ENCODE results near the gene NFYC. TPM values are rescaled to one million over a fixed set of nuclear protein-coding genes. Genes with fewer than 3 reads are reported as not detected.

The NFYC gene
- total and polyA plus RNA-seq, 2 donors: 34.0 to 39.1 TPM

GRCh38 chr1:40708750-40709099 is 17.2 kb downstream of the NFYC start:
- Histone ChIP-seq H3K27ac (ENCODE audit: low read depth in 1 of 2, low read length in 1 of 2) (peak overlapping the region; percentile 87 to 89), H3K36me3 (ENCODE audit: control insufficient read depth in 2 of 2, insufficient read depth in 2 of 2, low read length in 1 of 2) (peaks cover 0 to 8% of the 10 kb centered on the region in 2 donors), H3K4me3 (ENCODE audit: low read length in 2 of 2) (peak overlapping the region; percentile 61 to 64), H3K9me3 (ENCODE audit: control insufficient read depth in 2 of 2, insufficient read depth in 1 of 2, low read length in 1 of 2) (no peaks in the 10 kb centered on the region), H3K4me1 (ENCODE audit: control insufficient read depth in 2 of 2, insufficient read depth in 2 of 2, low read length in 2 of 2) (peaks cover 13 to 22% of the 10 kb centered on the region in 2 donors), H3K27me3 (ENCODE audit: control insufficient read depth in 2 of 2, insufficient read depth in 1 of 2, low read length in 1 of 2) (no peaks in the 10 kb centered on the region)
- 5% methylated on average over 3 of the region's 3 CpGs for WGBS
- no peak for DNase-seq (ENCODE audit: low read depth in 6 of 9, low spot score in 9 of 9)

- DNase-seq (ENCODE audit: low read depth in 6 of 9, low spot score in 9 of 9): peak; percentile 80 to 98 (median 92)
- Histone ChIP-seq H3K4me1 (ENCODE audit: control insufficient read depth in 2 of 2, insufficient read depth in 2 of 2, low read length in 2 of 2) (peaks cover 13 to 22% of the 10 kb centered on the region in 2 donors), H3K9me3 (ENCODE audit: control insufficient read depth in 2 of 2, insufficient read depth in 1 of 2, low read length in 1 of 2) (no peaks in the 10 kb centered on the region), H3K27ac (ENCODE audit: low read depth in 1 of 2, low read length in 1 of 2) (peak overlapping the region; percentile 87 to 89), H3K4me3 (ENCODE audit: low read length in 2 of 2) (peak overlapping the region; percentile 61 to 64), H3K36me3 (ENCODE audit: control insufficient read depth in 2 of 2, insufficient read depth in 2 of 2, low read length in 1 of 2) (peaks cover 0 to 13% of the 10 kb centered on the region in 2 donors), H3K27me3 (ENCODE audit: control insufficient read depth in 2 of 2, insufficient read depth in 1 of 2, low read length in 1 of 2) (no peaks in the 10 kb centered on the region)
- WGBS: 2% methylated on average over 10 of the region's 10 CpGs
Measured at GRCh38 chr1:40709100-40709801, 17.7 kb downstream of the NFYC start.

- DNase-seq (ENCODE audit: low read depth in 6 of 9, low spot score in 9 of 9): no peak
- H3K4me1 ChIP-seq (ENCODE audit: control insufficient read depth in 2 of 2, insufficient read depth in 2 of 2, low read length in 2 of 2): peaks cover 13 to 22% of the 10 kb centered on the region in 2 donors
- no peaks in the 10 kb centered on the region for H3K9me3 ChIP-seq (ENCODE audit: control insufficient read depth in 2 of 2, insufficient read depth in 1 of 2, low read length in 1 of 2)
- peaks cover 0 to 13% of the 10 kb centered on the region in 2 donors for H3K36me3 ChIP-seq (ENCODE audit: control insufficient read depth in 2 of 2, insufficient read depth in 2 of 2, low read length in 1 of 2)
- peak overlapping the region in 1 of 2 donors; percentile 89 for H3K27ac ChIP-seq (ENCODE audit: low read depth in 1 of 2, low read length in 1 of 2)
- H3K4me3 ChIP-seq (ENCODE audit: low read length in 2 of 2): peak overlapping the region; percentile 61 to 64
- WGBS: 36% methylated on average over 3 of the region's 3 CpGs
- H3K27me3 ChIP-seq (ENCODE audit: control insufficient read depth in 2 of 2, insufficient read depth in 1 of 2, low read length in 1 of 2): no peaks in the 10 kb centered on the region
Measured at GRCh38 chr1:40709802-40710278, 18.3 kb downstream of the NFYC start.

DNA sequence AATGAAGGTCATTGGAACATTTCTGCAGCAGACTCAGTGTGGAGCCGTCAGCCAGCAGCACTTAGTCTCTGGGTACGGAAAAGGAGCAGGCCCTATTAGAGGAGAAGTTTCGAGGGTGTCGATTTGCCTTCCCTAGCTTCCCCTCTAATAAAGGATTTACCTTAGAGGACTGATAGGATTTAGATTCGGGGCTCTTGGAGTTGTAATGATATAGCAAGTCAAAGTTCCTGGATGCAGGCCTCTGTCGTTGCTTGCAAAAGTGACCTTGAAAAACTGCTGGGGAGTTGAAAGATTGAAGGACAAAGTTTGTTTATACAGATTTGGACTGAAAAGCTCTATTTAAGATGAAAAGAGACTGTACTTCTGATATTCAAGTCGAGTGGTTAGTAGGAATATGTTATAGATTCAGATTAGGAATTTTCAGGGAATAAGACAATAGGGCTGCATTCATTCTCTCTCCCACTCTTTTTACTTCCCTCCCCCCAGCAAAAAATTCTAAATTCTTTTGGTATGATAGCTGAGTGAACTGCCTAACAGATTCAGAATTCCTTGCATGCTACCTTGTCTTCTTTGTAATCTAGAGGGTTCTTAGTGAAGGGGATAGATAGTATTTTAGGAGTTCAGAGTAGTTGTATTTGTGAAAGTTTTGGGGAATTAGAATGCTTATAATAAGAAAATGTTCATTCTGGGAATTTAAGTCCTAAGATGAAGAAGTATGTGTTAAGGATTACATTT is 19.2 kb downstream of the NFYC start:
- H3K4me1 ChIP-seq (ENCODE audit: control insufficient read depth in 2 of 2, insufficient read depth in 2 of 2, low read length in 2 of 2): peaks cover 13 to 22% of the 10 kb centered on the region in 2 donors
- no peaks in the 10 kb centered on the region for H3K9me3 ChIP-seq (ENCODE audit: control insufficient read depth in 2 of 2, insufficient read depth in 1 of 2, low read length in 1 of 2)
- peaks cover 0 to 13% of the 10 kb centered on the region in 2 donors for H3K36me3 ChIP-seq (ENCODE audit: control insufficient read depth in 2 of 2, insufficient read depth in 2 of 2, low read length in 1 of 2)
- H3K4me3 ChIP-seq (ENCODE audit: low read length in 2 of 2): peak overlapping the region; percentile 25 to 64
- 89% methylated on average over 7 of the region's 7 CpGs for WGBS
- H3K27ac ChIP-seq (ENCODE audit: low read depth in 1 of 2, low read length in 1 of 2): peak overlapping the region; percentile 2 to 46
- H3K27me3 ChIP-seq (ENCODE audit: control insufficient read depth in 2 of 2, insufficient read depth in 1 of 2, low read length in 1 of 2): no peaks in the 10 kb centered on the region
- no peak for DNase-seq (ENCODE audit: low read depth in 6 of 9, low spot score in 9 of 9)

- peaks cover 13 to 22% of the 10 kb centered on the region in 2 donors for H3K4me1 ChIP-seq (ENCODE audit: control insufficient read depth in 2 of 2, insufficient read depth in 2 of 2, low read length in 2 of 2)
- no peak overlapping the region for H3K4me3 ChIP-seq (ENCODE audit: low read length in 2 of 2)
- peak overlapping the region; percentile 50 to 56 for H3K27ac ChIP-seq (ENCODE audit: low read depth in 1 of 2, low read length in 1 of 2)
- H3K27me3 ChIP-seq (ENCODE audit: control insufficient read depth in 2 of 2, insufficient read depth in 1 of 2, low read length in 1 of 2): no peaks in the 10 kb centered on the region
- 48% methylated on average over 3 of the region's 3 CpGs for WGBS
- DNase-seq (ENCODE audit: low read depth in 6 of 9, low spot score in 9 of 9): no peak
- H3K9me3 ChIP-seq (ENCODE audit: control insufficient read depth in 2 of 2, insufficient read depth in 1 of 2, low read length in 1 of 2): no peaks in the 10 kb centered on the region
- H3K36me3 ChIP-seq (ENCODE audit: control insufficient read depth in 2 of 2, insufficient read depth in 2 of 2, low read length in 1 of 2): peaks cover 0 to 14% of the 10 kb centered on the region in 2 donors
Measured at GRCh38 chr1:40711465-40712404, 20.2 kb downstream of the NFYC start.

DNA sequence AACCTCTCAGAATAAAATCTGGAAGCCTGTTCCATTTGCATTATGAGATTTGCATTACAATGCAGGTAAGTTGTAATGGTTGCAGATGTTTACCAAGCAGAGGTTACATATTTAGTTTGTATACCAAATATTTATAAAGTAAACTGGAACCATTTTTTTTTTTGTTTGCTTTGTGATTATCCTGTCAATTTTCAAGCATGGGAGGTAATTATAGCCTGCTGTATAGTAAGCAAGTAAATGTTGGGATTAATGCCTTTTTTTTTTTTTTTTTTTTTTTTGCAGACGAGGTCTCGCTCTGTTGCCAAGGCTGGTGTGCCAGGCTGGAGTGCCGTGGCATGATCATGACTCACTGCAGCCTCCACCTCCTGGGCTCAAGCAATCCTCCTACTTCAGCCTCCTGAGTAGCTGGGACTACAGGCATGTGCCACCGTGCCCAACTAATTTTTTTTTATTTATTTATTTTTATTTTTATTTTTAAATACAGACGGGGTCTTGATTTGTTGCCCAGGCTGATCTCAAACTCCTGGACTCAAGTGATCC is 21.0 kb downstream of the NFYC start:
- Histone ChIP-seq H3K9me3 (ENCODE audit: control insufficient read depth in 2 of 2, insufficient read depth in 1 of 2, low read length in 1 of 2) (no peaks in the 10 kb centered on the region), H3K4me1 (ENCODE audit: control insufficient read depth in 2 of 2, insufficient read depth in 2 of 2, low read length in 2 of 2) (peaks cover 13 to 22% of the 10 kb centered on the region in 2 donors), H3K27me3 (ENCODE audit: control insufficient read depth in 2 of 2, insufficient read depth in 1 of 2, low read length in 1 of 2) (no peaks in the 10 kb centered on the region), H3K27ac (ENCODE audit: low read depth in 1 of 2, low read length in 1 of 2) (peak overlapping the region in 1 of 2 donors; percentile 20), H3K4me3 (ENCODE audit: low read length in 2 of 2) (no peak overlapping the region), H3K36me3 (ENCODE audit: control insufficient read depth in 2 of 2, insufficient read depth in 2 of 2, low read length in 1 of 2) (peaks cover 0 to 17% of the 10 kb centered on the region in 2 donors)
- no peak for DNase-seq (ENCODE audit: low read depth in 6 of 9, low spot score in 9 of 9)
- WGBS: 94% methylated on average over 5 of the region's 5 CpGs

- no peak overlapping the region for H3K4me3 ChIP-seq (ENCODE audit: low read length in 2 of 2)
- H3K27ac ChIP-seq (ENCODE audit: low read depth in 1 of 2, low read length in 1 of 2): peak overlapping the region; percentile 14 to 20
- peaks cover 0 to 17% of the 10 kb centered on the region in 2 donors for H3K36me3 ChIP-seq (ENCODE audit: control insufficient read depth in 2 of 2, insufficient read depth in 2 of 2, low read length in 1 of 2)
- H3K4me1 ChIP-seq (ENCODE audit: control insufficient read depth in 2 of 2, insufficient read depth in 2 of 2, low read length in 2 of 2): peaks cover 13 to 22% of the 10 kb centered on the region in 2 donors
- H3K9me3 ChIP-seq (ENCODE audit: control insufficient read depth in 2 of 2, insufficient read depth in 1 of 2, low read length in 1 of 2): no peaks in the 10 kb centered on the region
- DNase-seq (ENCODE audit: low read depth in 6 of 9, low spot score in 9 of 9): no peak
- no peaks in the 10 kb centered on the region for H3K27me3 ChIP-seq (ENCODE audit: control insufficient read depth in 2 of 2, insufficient read depth in 1 of 2, low read length in 1 of 2)
Measured at GRCh38 chr1:40712997-40713396, 21.5 kb downstream of the NFYC start.

DNA sequence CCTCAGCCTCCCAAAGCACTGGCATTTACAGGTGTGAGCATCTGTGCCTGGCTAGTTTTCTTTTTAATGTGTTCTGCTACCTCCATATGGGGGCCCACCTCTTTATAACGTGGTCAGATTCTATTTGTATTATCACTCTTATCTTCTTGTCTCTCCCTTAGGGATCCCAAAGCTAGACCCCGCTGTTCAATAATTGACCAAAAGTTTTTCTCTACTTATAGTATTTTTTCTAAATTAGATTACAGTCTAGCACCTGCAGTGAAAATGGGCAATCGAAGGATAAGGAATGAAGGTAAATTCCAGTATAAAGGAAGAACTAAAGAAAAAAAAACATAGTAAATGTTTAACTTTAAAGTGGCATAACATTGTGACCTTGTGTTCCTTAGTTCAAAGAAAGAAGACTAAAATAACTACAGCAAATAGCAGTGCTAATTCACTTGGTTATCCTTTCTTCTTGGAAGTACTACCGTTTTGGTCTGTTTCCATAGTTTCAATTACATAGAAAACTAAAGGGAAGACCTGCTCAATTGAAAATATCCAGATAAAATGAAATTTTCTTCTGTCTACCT is 24.1 kb downstream of the NFYC start:
- peaks cover 0 to 17% of the 10 kb centered on the region in 2 donors for H3K36me3 ChIP-seq (ENCODE audit: control insufficient read depth in 2 of 2, insufficient read depth in 2 of 2, low read length in 1 of 2)
- H3K9me3 ChIP-seq (ENCODE audit: control insufficient read depth in 2 of 2, insufficient read depth in 1 of 2, low read length in 1 of 2): no peaks in the 10 kb centered on the region
- 97% methylated on average over 4 of the region's 4 CpGs for WGBS
- no peaks in the 10 kb centered on the region for H3K27me3 ChIP-seq (ENCODE audit: control insufficient read depth in 2 of 2, insufficient read depth in 1 of 2, low read length in 1 of 2)
- H3K27ac ChIP-seq (ENCODE audit: low read depth in 1 of 2, low read length in 1 of 2): no peak overlapping the region
- DNase-seq (ENCODE audit: low read depth in 6 of 9, low spot score in 9 of 9): no peak
- H3K4me3 ChIP-seq (ENCODE audit: low read length in 2 of 2): no peak overlapping the region
- H3K4me1 ChIP-seq (ENCODE audit: control insufficient read depth in 2 of 2, insufficient read depth in 2 of 2, low read length in 2 of 2): peaks cover 9 to 15% of the 10 kb centered on the region in 2 donors
